ENCODE measurements around the gene PIK3AP1.
A peak's percentile ranks its signal among the peaks of the same experiment; 100 is the strongest.

The PIK3AP1 gene

GRCh38 chr10:96642973-96643372, 77.3 kb downstream of the PIK3AP1 start:
- DNase-seq (ENCODE audit: low spot score): peak; percentile 57

- no peak for DNase-seq (ENCODE audit: low spot score)
These were observed 77.8 kb downstream of the PIK3AP1 start for GRCh38 chr10:96642530-96642929.

- DNase-seq (ENCODE audit: low spot score): no peak
These were observed 78.7 kb downstream of the PIK3AP1 start for GRCh38 chr10:96641396-96642295.

- DNase-seq (ENCODE audit: low spot score): no peak
These were observed 80.4 kb downstream of the PIK3AP1 start for GRCh38 chr10:96639899-96640298.

GRCh38 chr10:96638696-96639095, 81.6 kb downstream of the PIK3AP1 start:
- DNase-seq (ENCODE audit: low spot score): no peak

- no peak for DNase-seq (ENCODE audit: low spot score)
These were observed 82.2 kb downstream of the PIK3AP1 start for GRCh38 chr10:96638120-96638519.

GRCh38 chr10:96637709-96638108, 82.6 kb downstream of the PIK3AP1 start:
- no peak for DNase-seq (ENCODE audit: low spot score)

GRCh38 chr10:96636551-96636950, 83.8 kb downstream of the PIK3AP1 start:
- no peak for DNase-seq (ENCODE audit: low spot score)

GRCh38 chr10:96632974-96633710, 87.2 kb downstream of the PIK3AP1 start:
- DNase-seq (ENCODE audit: low spot score): no peak

GRCh38 chr10:96627292-96627691, 93.0 kb downstream of the PIK3AP1 start:
- no peak for DNase-seq (ENCODE audit: low spot score)

GRCh38 chr10:96626795-96627194, 93.5 kb downstream of the PIK3AP1 start:
- DNase-seq (ENCODE audit: low spot score): no peak

- DNase-seq (ENCODE audit: low spot score): no peak
These were observed 95.1 kb downstream of the PIK3AP1 start for GRCh38 chr10:96625173-96625572.

- no peak for DNase-seq (ENCODE audit: low spot score)
These were observed 98.1 kb downstream of the PIK3AP1 start for GRCh38 chr10:96622013-96622787.

GRCh38 chr10:96619796-96620773, 100.2 kb downstream of the PIK3AP1 start:
- no peak for DNase-seq (ENCODE audit: low spot score)

- DNase-seq (ENCODE audit: low spot score): no peak
These were observed 101.2 kb downstream of the PIK3AP1 start for GRCh38 chr10:96619120-96619519.

GRCh38 chr10:96618653-96619052, 101.7 kb downstream of the PIK3AP1 start:
- no peak for DNase-seq (ENCODE audit: low spot score)

- DNase-seq (ENCODE audit: low spot score): no peak
These were observed 103.4 kb downstream of the PIK3AP1 start for GRCh38 chr10:96616961-96617360.

- DNase-seq (ENCODE audit: low spot score): no peak
These were observed 105.8 kb downstream of the PIK3AP1 start for GRCh38 chr10:96614515-96614914.

GRCh38 chr10:96613576-96613975, 106.7 kb downstream of the PIK3AP1 start:
- DNase-seq (ENCODE audit: low spot score): no peak

GRCh38 chr10:96612055-96612830, 108.1 kb downstream of the PIK3AP1 start:
- no peak for DNase-seq (ENCODE audit: low spot score)

All from germinal center (tissue), 1 donor.